OCI-LY3 (cell line): ENCODE data around the gene SEMA5B.

Source experiments
- H2AFZ ChIP-seq: fragments of 200-600, 300-600 bp; shearing (Covaris generic); 2 replicates; pipeline ENCODE4 v1.6.0; 2014; ENCODE audit warnings: antibody characterized with exemption, low read depth, low read length
- H3K27ac ChIP-seq: fragments of 200-600, 300-600 bp; sonication (generic); 2 replicates; pipeline ENCODE4 v1.5.1; 2014; ENCODE audit warnings: mild to moderate bottlenecking, low read length, moderate library complexity, mixed read lengths
- H3K27me3 ChIP-seq: fragments of 200-600, 300-600 bp; sonication (generic); 2 replicates; pipeline ENCODE4 v1.6.1; 2014; ENCODE audit warnings: low read depth, low read length, mixed read lengths
- H3K36me3 ChIP-seq: fragments of 200-600, 300-600 bp; sonication (generic); replicated peaks from 2 replicates; pipeline ENCODE3; 2014; ENCODE audit warnings: low read depth, low read length, mixed read lengths
- H3K4me1 ChIP-seq: fragments of 300-600, 200-600 bp; sonication (generic); 2 replicates; pipeline ENCODE4 v1.6.1; 2014; ENCODE audit warnings: low read length, mixed read lengths
- H3K4me2 ChIP-seq: fragments of 200-600, 300-600 bp; sonication (generic); 2 replicates; pipeline ENCODE4 v1.6.1; 2014; ENCODE audit warnings: low read length, mixed read lengths
- H3K4me3 ChIP-seq: fragments of 300-600, 200-600 bp; sonication (generic); 2 replicates; pipeline ENCODE4 v1.5.1; 2014; ENCODE audit warnings: antibody characterized with exemption, mild to moderate bottlenecking, low read length, moderate library complexity
- H3K79me2 ChIP-seq: fragments of 300-600, 200-600 bp; shearing (Covaris generic); 2 replicates; pipeline ENCODE4 v1.6.1; 2014; ENCODE audit warnings: mild to moderate bottlenecking, low read length, mixed read lengths
- H3K9ac ChIP-seq: fragments of 300-600, 200-600 bp; shearing (Covaris generic); 2 replicates; pipeline ENCODE4 v1.6.0; 2014; ENCODE audit warnings: mild to moderate bottlenecking, low read length, moderate library complexity
- H3K9me3 ChIP-seq: fragments of 200-600, 300-600 bp; shearing (Covaris generic); 2 replicates; pipeline ENCODE4 v1.6.1; 2014; ENCODE audit warnings: low read length, mixed read lengths; ENCODE audit not compliant: insufficient read depth
- H4K20me1 ChIP-seq: fragments of 200-600, 300-600 bp; sonication (generic); 2 replicates; pipeline ENCODE4 v1.6.1; 2016; ENCODE audit warnings: low read length, mixed read lengths; ENCODE audit not compliant: insufficient read depth
- CTCF ChIP-seq: fragments of 200-600, 300-600 bp; sonication (generic); IDR thresholded peaks from 2 replicates; pipeline ENCODE4 v1.5.1; 2014; ENCODE audit warnings: antibody characterized with exemption, low read length, low read depth
- EZH2phosphoT487 ChIP-seq: fragments of 200-600 bp; shearing (Covaris generic); IDR thresholded peaks from 2 replicates; pipeline ENCODE4 v1.6.1; 2018; ENCODE audit warnings: antibody characterized with exemption, mixed run types, low read depth

The SEMA5B gene

GRCh38 chr3:122928396-122929187, 99.0 kb downstream of the SEMA5B start:
- no peak overlapping the region for H3K27ac ChIP-seq
- no peak overlapping the region for H2AFZ ChIP-seq
- no peaks in the 10 kb centered on the region for H3K27me3 ChIP-seq
- no peak overlapping the region for H3K4me3 ChIP-seq
- no peaks in the 10 kb centered on the region for H3K9me3 ChIP-seq
- H3K4me1 ChIP-seq = no peaks in the 10 kb centered on the region
- no peak overlapping the region for H3K9ac ChIP-seq
- H3K4me2 ChIP-seq = no peak overlapping the region
- H4K20me1 ChIP-seq = no peaks in the 10 kb centered on the region
- H3K79me2 ChIP-seq = no peaks in the 10 kb centered on the region
- TF ChIP-seq CTCF (no peak), EZH2phosphoT487 (no peak)
- H3K36me3 ChIP-seq = no peaks in the 10 kb centered on the region

GRCh38 chr3:122927726-122928125, 99.8 kb downstream of the SEMA5B start:
- H3K27ac ChIP-seq = no peak overlapping the region

GRCh38 chr3:122926811-122927210, 100.8 kb downstream of the SEMA5B start:
- H2AFZ ChIP-seq = no peak overlapping the region
- H3K36me3 ChIP-seq = no peaks in the 10 kb centered on the region
- H3K4me3 ChIP-seq = no peak overlapping the region
- H3K9me3 ChIP-seq = no peaks in the 10 kb centered on the region
- H3K27me3 ChIP-seq = no peaks in the 10 kb centered on the region
- H3K9ac ChIP-seq = no peak overlapping the region
- TF ChIP-seq CTCF (no peak), EZH2phosphoT487 (no peak)
- no peaks in the 10 kb centered on the region for H3K79me2 ChIP-seq
- H4K20me1 ChIP-seq = no peaks in the 10 kb centered on the region
- no peak overlapping the region for H3K4me2 ChIP-seq
- H3K4me1 ChIP-seq = no peaks in the 10 kb centered on the region
- H3K27ac ChIP-seq = no peak overlapping the region

More at GRCh38 chr3:122927726-122928125, 99.8 kb downstream of the SEMA5B start:
- H3K9me3 ChIP-seq = no peaks in the 10 kb centered on the region
- no peak overlapping the region for H3K4me2 ChIP-seq
- no peaks in the 10 kb centered on the region for H4K20me1 ChIP-seq
- H3K27me3 ChIP-seq = no peaks in the 10 kb centered on the region
- no peak overlapping the region for H3K9ac ChIP-seq
- no peaks in the 10 kb centered on the region for H3K36me3 ChIP-seq
- H3K4me1 ChIP-seq = no peaks in the 10 kb centered on the region
- H3K79me2 ChIP-seq = no peaks in the 10 kb centered on the region
- no peak overlapping the region for H2AFZ ChIP-seq
- TF ChIP-seq CTCF (no peak), EZH2phosphoT487 (no peak)
- H3K4me3 ChIP-seq = no peak overlapping the region

GRCh38 chr3:122926322-122926721, 101.2 kb downstream of the SEMA5B start:
- H3K27me3 ChIP-seq = no peaks in the 10 kb centered on the region
- no peak overlapping the region for H3K4me3 ChIP-seq
- no peaks in the 10 kb centered on the region for H3K36me3 ChIP-seq
- no peaks in the 10 kb centered on the region for H4K20me1 ChIP-seq
- no peak overlapping the region for H3K27ac ChIP-seq
- H3K9me3 ChIP-seq = no peaks in the 10 kb centered on the region
- no peak overlapping the region for H2AFZ ChIP-seq
- no peak overlapping the region for H3K4me2 ChIP-seq
- no peaks in the 10 kb centered on the region for H3K79me2 ChIP-seq
- no peaks in the 10 kb centered on the region for H3K4me1 ChIP-seq
- no peak overlapping the region for H3K9ac ChIP-seq
- TF ChIP-seq EZH2phosphoT487 (no peak), CTCF (no peak)
